ENCODE results near the gene EFCAB11.

Gene EFCAB11

GRCh38 chr14:89842837-89843236, 111.7 kb downstream of the EFCAB11 start:
- TF ChIP-seq CTCF (IDR thresholded peaks at IDR 0.05), result no peak

GRCh38 chr14:89841851-89842250, 112.7 kb downstream of the EFCAB11 start:
- TF ChIP-seq CTCF (IDR thresholded peaks at IDR 0.05), result no peak

- TF ChIP-seq CTCF (IDR thresholded peaks at IDR 0.05), result no peak
Measured at GRCh38 chr14:89836830-89837469, 117.6 kb downstream of the EFCAB11 start.

- TF ChIP-seq CTCF (IDR thresholded peaks at IDR 0.05), result no peak
Measured at GRCh38 chr14:89833661-89834060, 120.9 kb downstream of the EFCAB11 start.

- no peak for TF ChIP-seq CTCF (IDR thresholded peaks at IDR 0.05)
Measured at GRCh38 chr14:89833120-89833532, 121.4 kb downstream of the EFCAB11 start.

- no peak for TF ChIP-seq CTCF (IDR thresholded peaks at IDR 0.05)
Measured at GRCh38 chr14:89828471-89829165, 125.9 kb downstream of the EFCAB11 start.

- no peak for TF ChIP-seq CTCF (IDR thresholded peaks at IDR 0.05)
Measured at GRCh38 chr14:89827265-89827664, 127.3 kb downstream of the EFCAB11 start.
